DND-41 (cell line): ENCODE data around the gene CPNE6.

Experiments
- CTCF ChIP-seq: IDR thresholded peaks from 2 replicates; pipeline ENCODE4 v1.5.1; 2012; ENCODE audit warnings: borderline replicate concordance, low read length, moderate library complexity, mild to moderate bottlenecking; ENCODE audit not compliant: poor library complexity, severe bottlenecking; ENCODE audit errors: extremely low read depth
- EZH2 ChIP-seq: IDR thresholded peaks from 3 replicates; pipeline ENCODE4 v1.6.1; 2012; ENCODE audit warnings: borderline replicate concordance, low read depth, mild to moderate bottlenecking, moderate library complexity, low read length, inconsistent platforms; ENCODE audit not compliant: severe bottlenecking

- no peak for TF ChIP-seq CTCF
- no peak for TF ChIP-seq EZH2
Observed at GRCh38 chr14:24058951-24059475, 12.3 kb upstream of the CPNE6 start.
